H9 (cell line): ENCODE results near the gene PDZRN4. TPM values are rescaled to one million over a fixed set of nuclear protein-coding genes. Genes with fewer than 3 reads are reported as not detected.

Experiments used
- DNase-seq: peaks from one replicate; pipeline ENCODE4 v3.0.0-alpha.2; 2017
- H2AFZ ChIP-seq: one replicate; pipeline ENCODE4 v1.6.1; 2013; ENCODE audit warnings: mild to moderate bottlenecking, low read length, control low read depth, moderate library complexity
- H2AK5ac ChIP-seq: 2 replicates; pipeline ENCODE4 v1.6.1; 2013; ENCODE audit warnings: low read length, control low read depth, mixed read lengths; ENCODE audit not compliant: insufficient read length
- H2BK120ac ChIP-seq: one replicate; pipeline ENCODE4 v1.6.1; 2013; ENCODE audit warnings: low read depth, mild to moderate bottlenecking, low read length, control low read depth, inconsistent platforms; ENCODE audit not compliant: poor library complexity, severe bottlenecking
- H2BK12ac ChIP-seq: 2 replicates; pipeline ENCODE4 v1.6.1; 2013; ENCODE audit warnings: low read length, control low read depth, mixed read lengths, low read depth; ENCODE audit not compliant: insufficient read length
- H2BK15ac ChIP-seq: 2 replicates; pipeline ENCODE4 v1.6.1; 2013; ENCODE audit warnings: low read depth, low read length, control low read depth
- H2BK20ac ChIP-seq: one replicate; pipeline ENCODE4 v1.6.1; 2013; ENCODE audit warnings: low read depth, mild to moderate bottlenecking, low read length, control low read depth, inconsistent platforms; ENCODE audit not compliant: poor library complexity, severe bottlenecking
- H2BK5ac ChIP-seq: 2 replicates; pipeline ENCODE4 v1.6.1; 2013; ENCODE audit warnings: low read length, control low read depth, mixed read lengths; ENCODE audit not compliant: insufficient read length
- H3K14ac ChIP-seq: 2 replicates; pipeline ENCODE4 v1.6.1; 2013; ENCODE audit warnings: low read length, control low read depth; ENCODE audit not compliant: insufficient read depth
- H3K18ac ChIP-seq: 2 replicates; pipeline ENCODE4 v1.6.1; 2013; ENCODE audit warnings: low read depth, mild to moderate bottlenecking, mixed read lengths, low read length, control low read depth; ENCODE audit not compliant: insufficient read length
- H3K23ac ChIP-seq: 2 replicates; pipeline ENCODE4 v1.6.1; 2013; ENCODE audit warnings: low read length, control low read depth, mixed read lengths, low read depth; ENCODE audit not compliant: insufficient read length
- H3K23me2 ChIP-seq: 2 replicates; pipeline ENCODE4 v1.6.1; 2013; ENCODE audit warnings: low read depth, mild to moderate bottlenecking, mixed read lengths, low read length, control low read depth; ENCODE audit not compliant: insufficient read length, poor library complexity, severe bottlenecking
- H3K27ac ChIP-seq: 2 replicates; pipeline ENCODE4 v1.5.1; 2013; ENCODE audit warnings: low read length, control low read depth, mixed read lengths, low read depth; ENCODE audit not compliant: insufficient read length
- H3K27me3 ChIP-seq: 2 replicates; pipeline ENCODE4 v1.6.1; 2013; ENCODE audit warnings: low read length, control low read depth, inconsistent platforms; ENCODE audit not compliant: insufficient read depth
- H3K4ac ChIP-seq: 2 replicates; pipeline ENCODE4 v1.6.1; 2013; ENCODE audit warnings: low read depth, mild to moderate bottlenecking, control low read depth, inconsistent platforms, low read length, moderate library complexity
- H3K4me1 ChIP-seq: 2 replicates; pipeline ENCODE4 v1.6.1; 2013; ENCODE audit warnings: low read length, control low read depth, inconsistent platforms; ENCODE audit not compliant: insufficient read depth
- H3K4me2 ChIP-seq: 2 replicates; pipeline ENCODE4 v1.6.1; 2013; ENCODE audit warnings: low read length, control low read depth, mixed read lengths; ENCODE audit not compliant: insufficient read length, insufficient read depth
- H3K56ac ChIP-seq: 2 replicates; pipeline ENCODE4 v1.6.1; 2013; ENCODE audit warnings: low read depth, mild to moderate bottlenecking, mixed read lengths, low read length, control low read depth; ENCODE audit not compliant: insufficient read length
- H3K79me1 ChIP-seq: 2 replicates; pipeline ENCODE4 v1.6.1; 2013; ENCODE audit warnings: low read depth, mild to moderate bottlenecking, moderate library complexity, low read length, control low read depth, inconsistent platforms; ENCODE audit not compliant: insufficient read depth, poor library complexity, severe bottlenecking
- H3K79me2 ChIP-seq: 2 replicates; pipeline ENCODE4 v1.6.1; 2013; ENCODE audit warnings: low read length, control low read depth, inconsistent platforms; ENCODE audit not compliant: insufficient read depth
- H3K9ac ChIP-seq: 2 replicates; pipeline ENCODE4 v1.6.1; 2013; ENCODE audit warnings: low read length, control low read depth, mixed read lengths; ENCODE audit not compliant: insufficient read length; ENCODE audit errors: extremely low read depth
- H3K9me3 ChIP-seq: one replicate; pipeline ENCODE4 v1.6.1; 2013; ENCODE audit warnings: low read depth, low read length, inconsistent platforms; ENCODE audit not compliant: control insufficient read depth
- H3T11ph ChIP-seq: one replicate; pipeline ENCODE4 v1.6.1; 2013; ENCODE audit warnings: mild to moderate bottlenecking, low read length, control low read depth, inconsistent platforms
- H4K20me1 ChIP-seq: one replicate; pipeline ENCODE4 v1.6.1; 2013; ENCODE audit not compliant: control insufficient read depth, insufficient read length, insufficient read depth
- H4K5ac ChIP-seq: 2 replicates; pipeline ENCODE4 v1.6.1; 2013; ENCODE audit warnings: low read depth, mild to moderate bottlenecking, mixed read lengths, low read length, control low read depth; ENCODE audit not compliant: insufficient read length
- H4K8ac ChIP-seq: replicated peaks from 2 replicates; pipeline ENCODE4 v1.6.1; 2013; ENCODE audit warnings: low read length, control low read depth, mixed read lengths, low read depth; ENCODE audit not compliant: insufficient read length
- H4K91ac ChIP-seq: 2 replicates; pipeline ENCODE4 v1.6.1; 2013; ENCODE audit warnings: low read depth, mild to moderate bottlenecking, moderate library complexity, mixed read lengths, low read length, control low read depth; ENCODE audit not compliant: insufficient read length
- H3K27ac Mint-ChIP-seq, 3 experiments: 2 replicates in 2 of 3; 3 replicates in 1 of 3; pipeline ENCODE4 v1.8.0; 2020 to 2021; ENCODE audit warnings: mixed read lengths in 3 of 3, mild to moderate bottlenecking in 1 of 3, moderate library complexity in 1 of 3
- H3K27me3 Mint-ChIP-seq: 2 replicates; pipeline ENCODE4 v1.8.0; 2021; ENCODE audit warnings: low read depth, mild to moderate bottlenecking, moderate library complexity, mixed read lengths
- H3K36me3 Mint-ChIP-seq, 3 experiments: 2 replicates in 2 of 3; 3 replicates in 1 of 3; pipeline ENCODE4 v1.8.0; 2020 to 2021; ENCODE audit warnings: low read depth in 3 of 3, mixed read lengths in 3 of 3; ENCODE audit not compliant: insufficient read depth in 1 of 3
- H3K4me1 Mint-ChIP-seq, 2 experiments: 2 replicates each; pipeline ENCODE4 v1.8.0; 2020; ENCODE audit warnings: mixed read lengths in 2 of 2
- H3K4me3 Mint-ChIP-seq, 2 experiments: 2 replicates in 1 of 2; 3 replicates in 1 of 2; pipeline ENCODE4 v1.8.0; 2020 to 2021; ENCODE audit warnings: mild to moderate bottlenecking in 2 of 2, mixed read lengths in 2 of 2, moderate library complexity in 1 of 2
- H3K9me3 Mint-ChIP-seq, 2 experiments: 2 replicates in 1 of 2; 3 replicates in 1 of 2; pipeline ENCODE4 v1.8.0; 2020; ENCODE audit warnings: mild to moderate bottlenecking in 2 of 2, mixed read lengths in 2 of 2, moderate library complexity in 1 of 2
- CTCF ChIP-seq: fragments of 200-600 bp; sonication (generic); conservative IDR thresholded peaks from 3 replicates; pipeline ENCODE4 v1.8.0; 2021; ENCODE audit warnings: antibody characterized with exemption, mild to moderate bottlenecking
- WGBS: extraction: QIAGEN DNeasy Blood & Tissue Kit; methylation state at CpG from one replicate; pipeline ENCODE4 v1.1.7; 2013; ENCODE audit warnings: missing lambda C conversion rate, low lambda C conversion rate, mixed read lengths; ENCODE audit not compliant: insufficient read length; ENCODE audit errors: extremely low coverage; 5-methylcytosine and 5-hydroxymethylcytosine counted together
- total RNA-seq: library from RNA; stranded (reverse); gene quantifications from 2 replicates; pipeline ENCODE4 v1.2.1, GENCODE V29; 2021

Gene PDZRN4
- total RNA-seq, 1 experiment from 2014 or later: not detected

GRCh38 chr12:41473441-41473840 lies 285.3 kb downstream of the PDZRN4 start:
- Histone ChIP-seq H3K14ac (no peak overlapping the region), H2AK5ac (no peak overlapping the region), H3K23me2 (no peaks in the 10 kb centered on the region), H3K27ac (no peak overlapping the region), H2AFZ (no peak overlapping the region), H4K5ac (no peak overlapping the region), H4K91ac (no peak overlapping the region), H3K79me2 (no peaks in the 10 kb centered on the region), H2BK15ac (no peak overlapping the region), H3K27me3 (no peaks in the 10 kb centered on the region), H3K18ac (no peak overlapping the region), H3K4me1 (peaks cover 11% of the 10 kb centered on the region), H3K56ac (no peak overlapping the region), H3K9ac (no peak overlapping the region), H4K20me1 (no peaks in the 10 kb centered on the region), H3K4ac (no peak overlapping the region), H2BK120ac (no peak overlapping the region), H3K4me2 (no peak overlapping the region), H2BK5ac (no peak overlapping the region), H3K79me1 (no peaks in the 10 kb centered on the region), H3T11ph (no peak overlapping the region), H4K8ac (no peak overlapping the region), H3K23ac (no peak overlapping the region), H2BK20ac (no peak overlapping the region), H3K9me3 (no peaks in the 10 kb centered on the region), H2BK12ac (no peak overlapping the region)
- DNase-seq: no peak
- no peak for TF ChIP-seq CTCF
- H3K36me3 Mint-ChIP-seq: no peaks in the 10 kb centered on the region
- H3K9me3 Mint-ChIP-seq: no peaks in the 10 kb centered on the region
- H3K4me3 Mint-ChIP-seq: no peak overlapping the region
- H3K4me1 Mint-ChIP-seq: peaks cover 31 to 38% of the 10 kb centered on the region in 2 experiments
- no CpG with 5 or more reads among the region's 1 CpG for WGBS
- no peak overlapping the region for H3K27ac Mint-ChIP-seq
- H3K27me3 Mint-ChIP-seq: no peaks in the 10 kb centered on the region
